H1 (cell line): ENCODE measurements around the gene PCDHA12. TPM values are rescaled to one million over a fixed set of nuclear protein-coding genes. Genes with fewer than 3 reads are reported as not detected.

Experiments used
- CTCF ChIA-PET: fragments of 300-600 bp; sonication (Branson Sonifier 250); formaldehyde crosslinking; loops from one replicate; lab custom pipeline; 2021; ENCODE audit not compliant: partially characterized antibody; lab: Charles Lee
- POLR2A ChIA-PET: fragments of 300-600 bp; sonication (Branson Sonifier 250); formaldehyde crosslinking; loops from one replicate; lab custom pipeline; 2021; ENCODE audit warnings: inconsistent platforms; ENCODE audit not compliant: partially characterized antibody; lab: Charles Lee
- DNase-seq, 2 experiments: peaks; one replicate each; pipeline versions ENCODE4 v3.0.0 to v3.0.0-alpha.2; 2010 to 2022; ENCODE audit warnings: low spot score in 2 of 2, low read depth in 1 of 2, mixed read lengths in 1 of 2
- FAIRE-seq: peaks from 2 replicates; lab custom pipeline; 2011; peaks lifted over from hg19 to GRCh38; lab: Jason Lieb, UNC
- H2AFZ ChIP-seq: 2 replicates; pipeline ENCODE4 v1.8.1; 2012; ENCODE audit warnings: low read length, inconsistent platforms
- H2AK5ac ChIP-seq: 2 replicates; pipeline ENCODE4 v1.6.1; 2013; ENCODE audit warnings: low read depth, low read length
- H2BK120ac ChIP-seq: replicated peaks from 2 replicates; pipeline ENCODE3; 2013; ENCODE audit warnings: low read depth, low read length, inconsistent platforms
- H2BK12ac ChIP-seq: 2 replicates; pipeline ENCODE4 v1.6.1; 2013; ENCODE audit warnings: low read depth, low read length
- H2BK15ac ChIP-seq: 2 replicates; pipeline ENCODE4 v1.6.1; 2013; ENCODE audit warnings: low read length
- H2BK20ac ChIP-seq: 2 replicates; pipeline ENCODE4 v1.6.1; 2013; ENCODE audit warnings: low read length
- H2BK5ac ChIP-seq: 2 replicates; pipeline ENCODE4 v1.6.1; 2013; ENCODE audit warnings: low read depth, low read length
- H3K14ac ChIP-seq: 2 replicates; pipeline ENCODE4 v1.6.1; 2013; ENCODE audit warnings: inconsistent platforms; ENCODE audit not compliant: insufficient read length
- H3K18ac ChIP-seq: 2 replicates; pipeline ENCODE4 v1.6.1; 2013; ENCODE audit warnings: low read length; ENCODE audit errors: extremely low read depth
- H3K23ac ChIP-seq: 2 replicates; pipeline ENCODE4 v1.6.1; 2013; ENCODE audit warnings: inconsistent platforms; ENCODE audit not compliant: insufficient read length
- H3K23me2 ChIP-seq: 2 replicates; pipeline ENCODE4 v1.6.1; 2013; ENCODE audit warnings: low read depth, low read length
- H3K27ac ChIP-seq: 2 replicates; pipeline ENCODE4 v1.6.1; 2011; ENCODE audit warnings: low read depth, low read length, inconsistent platforms
- H3K27me3 ChIP-seq, 4 experiments: replicated peaks in 1 of 4; 1 replicate in 1 of 4; 2 replicates in 3 of 4; pipeline versions ENCODE4 v1.6.1 to v1.8.1; 2011 to 2013; ENCODE audit warnings: low read length in 3 of 4, mild to moderate bottlenecking in 3 of 4, inconsistent platforms in 2 of 4, mixed read lengths in 2 of 4, moderate library complexity in 1 of 4; ENCODE audit not compliant: control insufficient read depth in 3 of 4, insufficient read depth in 3 of 4; ENCODE audit errors: extremely low read depth in 1 of 4
- H3K36me3 ChIP-seq, 4 experiments: 2 replicates each; pipeline versions ENCODE4 v1.6.1 to v1.8.1; 2011 to 2013; ENCODE audit warnings: mild to moderate bottlenecking in 4 of 4, low read length in 3 of 4, moderate library complexity in 2 of 4, control low read depth in 1 of 4, inconsistent platforms in 1 of 4; ENCODE audit not compliant: insufficient read depth in 4 of 4, control insufficient read depth in 2 of 4
- H3K4ac ChIP-seq: replicated peaks from 2 replicates; pipeline ENCODE3; 2013; ENCODE audit warnings: low read length, low read depth, mixed read lengths, inconsistent platforms; ENCODE audit not compliant: insufficient read length
- H3K4me1 ChIP-seq, 4 experiments: replicated peaks in 1 of 4; 1 replicate in 1 of 4; 2 replicates in 3 of 4; pipeline versions ENCODE4 v1.6.1 to v1.8.1; 2011 to 2013; ENCODE audit warnings: low read length in 3 of 4, inconsistent platforms in 2 of 4, mixed read lengths in 1 of 4; ENCODE audit not compliant: insufficient read depth in 4 of 4, control insufficient read depth in 3 of 4
- H3K4me2 ChIP-seq, 2 experiments: 2 replicates each; pipeline versions ENCODE4 v1.6.1 to v1.8.1; 2011 to 2013; ENCODE audit warnings: low read depth in 2 of 2, low read length in 2 of 2, control low read depth in 1 of 2, inconsistent platforms in 1 of 2, mild to moderate bottlenecking in 1 of 2; ENCODE audit not compliant: insufficient read depth in 1 of 2
- H3K4me3 ChIP-seq, 4 experiments: fragments of 200-600, 300-600 bp in 1 of 4; sonication (generic), shearing (Covaris generic), sonication (Bioruptor Twin) in 1 of 4; 2 replicates each; pipeline versions ENCODE4 v1.5.1 to v1.8.1; 2011 to 2016; ENCODE audit warnings: low read length in 4 of 4, low read depth in 3 of 4, control low read depth in 2 of 4, inconsistent platforms in 2 of 4, mild to moderate bottlenecking in 2 of 4, mixed read lengths in 1 of 4, moderate library complexity in 1 of 4; ENCODE audit not compliant: insufficient read depth in 2 of 4; ENCODE audit errors: extremely low read depth in 1 of 4
- H3K56ac ChIP-seq: replicated peaks from 2 replicates; pipeline ENCODE3; 2013; ENCODE audit warnings: low read depth, mild to moderate bottlenecking, mixed read lengths, low read length, inconsistent platforms; ENCODE audit not compliant: insufficient read length
- H3K79me1 ChIP-seq: 2 replicates; pipeline ENCODE4 v1.6.1; 2013; ENCODE audit warnings: low read depth, low read length, control low read depth
- H3K79me2 ChIP-seq, 2 experiments: 2 replicates each; pipeline versions ENCODE4 v1.6.1 to v1.8.1; 2012 to 2013; ENCODE audit warnings: low read length in 2 of 2, mild to moderate bottlenecking in 2 of 2, inconsistent platforms in 1 of 2; ENCODE audit not compliant: insufficient read depth in 2 of 2, control insufficient read depth in 1 of 2
- H3K9ac ChIP-seq, 4 experiments: replicated peaks in 1 of 4; 1 replicate in 1 of 4; 2 replicates in 3 of 4; pipeline versions ENCODE4 v1.6.1 to v1.8.1; 2011 to 2013; ENCODE audit warnings: low read depth in 3 of 4, low read length in 3 of 4, control low read depth in 2 of 4, mild to moderate bottlenecking in 2 of 4, moderate library complexity in 2 of 4, inconsistent platforms in 1 of 4; ENCODE audit errors: extremely low read depth in 1 of 4
- H3K9me3 ChIP-seq, 2 experiments: 2 replicates each; pipeline versions ENCODE4 v1.6.1 to v1.8.1; 2012 to 2013; ENCODE audit warnings: mild to moderate bottlenecking in 2 of 2, moderate library complexity in 2 of 2, control low read depth in 1 of 2, inconsistent platforms in 1 of 2, low read depth in 1 of 2, low read length in 1 of 2, mixed read lengths in 1 of 2; ENCODE audit not compliant: insufficient read depth in 2 of 2
- H4K20me1 ChIP-seq, 2 experiments: replicated peaks in 1 of 2; 2 replicates each; pipeline versions ENCODE3 to v1.8.1; 2011 to 2013; ENCODE audit warnings: inconsistent platforms in 2 of 2, low read length in 2 of 2, mild to moderate bottlenecking in 1 of 2; ENCODE audit not compliant: insufficient read depth in 2 of 2, control insufficient read depth in 1 of 2
- H4K5ac ChIP-seq: 2 replicates; pipeline ENCODE4 v1.6.1; 2013; ENCODE audit warnings: low read length, low read depth, mixed read lengths, inconsistent platforms; ENCODE audit not compliant: insufficient read length
- H4K8ac ChIP-seq: 2 replicates; pipeline ENCODE4 v1.8.0; 2013; ENCODE audit warnings: mild to moderate bottlenecking, moderate library complexity, low read length, inconsistent platforms; ENCODE audit not compliant: insufficient read depth; ENCODE audit errors: extremely low read depth
- H4K91ac ChIP-seq: replicated peaks from 2 replicates; pipeline ENCODE3; 2013; ENCODE audit warnings: low read length, mixed read lengths, inconsistent platforms; ENCODE audit not compliant: insufficient read length
- KDM4A ChIP-seq: IDR thresholded peaks from one replicate; pipeline ENCODE4 v1.7.1; 2012; ENCODE audit warnings: low read depth, mild to moderate bottlenecking, moderate library complexity, low read length, inconsistent platforms; ENCODE audit not compliant: severe bottlenecking
- POLR2AphosphoS5 ChIP-seq: IDR thresholded peaks from 2 replicates; pipeline ENCODE4 v1.6.1; 2011; ENCODE audit warnings: low read depth, low read length
- WGBS, 2 experiments: shearing (Covaris generic) in 1 of 2; methylation state at CpG; one replicate each; pipeline versions ENCODE4 v1.1.6 to v1.1.7; 2013 to 2015; ENCODE audit warnings: low lambda C conversion rate in 2 of 2, mixed read lengths in 2 of 2, inconsistent platforms in 1 of 2, low coverage in 1 of 2, missing lambda C conversion rate in 1 of 2; ENCODE audit not compliant: insufficient replicate concordance in 2 of 2, insufficient coverage in 1 of 2, insufficient read length in 1 of 2; ENCODE audit errors: extremely low coverage in 1 of 2, missing lambda C conversion rate in 1 of 2; 5-methylcytosine and 5-hydroxymethylcytosine counted together
- polyA plus RNA-seq, 7 experiments: library from polyadenylated mRNA; depleted of rRNA in 3 of 7; stranded (reverse) in 5 of 7; unstranded in 2 of 7; fragments of >200 nt in 5 of 7; fragments of 200-250 nt in 2 of 7; gene quantifications; 1 replicate in 5 of 7; 2 replicates in 1 of 7; 4 replicates in 1 of 7; pipeline versions ENCODE4 v1.2.1 to v1.2.3, GENCODE V29; 2011 to 2013; ENCODE audit warnings: missing spikeins in 2 of 7, mixed read lengths in 2 of 7
- total RNA-seq: library from RNA; stranded (reverse); fragmentation: NEBNext Ultra II Directional; extraction: Animal tissue kit (Norgen Biotek cat#: 25700); gene quantifications from 2 replicates; pipeline ENCODE4 v1.2.1, GENCODE V29; 2021

The PCDHA12 gene
- total and polyA plus RNA-seq, 2 of the 8 experiments (the other 6 are each of a cell fraction or from before 2014, with no cell fraction given), result 4.2 to 9.3 TPM

DNA sequence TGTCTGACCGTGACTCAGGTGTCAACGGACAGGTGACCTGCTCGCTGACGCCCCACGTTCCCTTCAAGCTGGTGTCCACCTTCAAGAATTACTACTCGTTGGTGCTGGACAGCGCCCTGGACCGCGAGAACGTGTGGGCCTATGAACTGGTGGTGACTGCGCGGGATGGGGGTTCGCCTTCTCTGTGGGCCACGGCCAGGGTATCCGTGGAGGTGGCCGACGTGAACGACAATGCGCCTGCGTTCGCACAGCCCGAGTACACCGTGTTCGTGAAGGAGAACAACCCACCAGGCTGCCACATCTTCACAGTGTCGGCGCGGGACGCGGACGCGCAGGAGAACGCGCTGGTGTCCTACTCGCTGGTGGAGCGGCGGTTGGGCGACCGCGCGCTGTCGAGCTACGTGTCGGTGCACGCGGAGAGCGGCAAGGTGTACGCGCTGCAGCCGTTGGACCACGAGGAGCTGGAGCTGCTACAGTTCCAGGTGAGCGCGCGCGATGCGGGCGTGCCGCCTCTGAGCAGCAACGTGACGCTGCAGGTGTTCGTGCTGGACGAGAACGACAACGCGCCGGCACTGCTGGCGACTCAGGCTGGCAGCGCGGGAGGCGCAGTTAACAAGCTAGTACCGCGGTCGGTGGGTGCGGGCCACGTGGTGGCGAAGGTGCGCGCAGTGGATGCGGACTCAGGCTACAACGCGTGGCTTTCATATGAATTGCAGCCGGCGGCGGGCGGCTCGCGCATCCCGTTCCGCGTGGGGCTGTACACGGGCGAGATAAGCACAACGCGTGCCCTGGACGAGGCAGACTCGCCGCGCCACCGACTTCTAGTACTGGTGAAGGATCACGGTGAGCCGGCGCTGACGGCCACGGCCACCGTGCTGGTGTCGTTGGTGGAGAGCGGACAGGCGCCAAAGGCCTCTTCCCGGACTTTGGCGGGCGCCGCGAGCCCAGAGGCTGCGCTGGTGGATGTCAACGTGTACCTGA is 4.6 kb upstream of the PCDHA12 start:
- no peak overlapping the region for H2BK5ac ChIP-seq
- no peak overlapping the region; a peak in 1 of 4 replicates for H3K4me2 ChIP-seq
- POLR2A ChIA-PET, result interaction anchor here (1.0 to 2.4 kb wide), 4 partner anchors 8 to 181 kb away, joined by 3 to 7 read pairs (median 6); partner anchors contain the start of genes PCDHA10 and PCDHB1
- H4K8ac ChIP-seq, result peak overlapping the region; percentile 16
- H2AFZ ChIP-seq, result no peak overlapping the region
- H3K23ac ChIP-seq, result no peak overlapping the region
- H3K36me3 ChIP-seq, result peaks cover 0 to 15% (median 0%) of the 10 kb centered on the region in 4 experiments; a peak in 3 of 8 replicates
- H2AK5ac ChIP-seq, result no peak overlapping the region
- H2BK20ac ChIP-seq, result no peak overlapping the region
- H3K23me2 ChIP-seq, result no peaks in the 10 kb centered on the region
- DNase-seq (no peak), FAIRE-seq (no peak)
- H4K5ac ChIP-seq, result no peak overlapping the region
- H3K18ac ChIP-seq, result no peak overlapping the region
- H2BK12ac ChIP-seq, result no peak overlapping the region
- 96% methylated on average over 91 of the region's 114 CpGs; no CpG with 5 or more reads in 1 of the 2 experiments for WGBS, 2 experiments
- H3K4me1 ChIP-seq, result no peaks in the 10 kb centered on the region; a peak in 2 of 7 replicates
- H3K14ac ChIP-seq, result no peak overlapping the region
- H3K56ac ChIP-seq, result no peak overlapping the region
- no peak overlapping the region for H3K27ac ChIP-seq
- H3K9ac ChIP-seq, result no peak overlapping the region
- peaks cover 0 to 19% of the 10 kb centered on the region in 2 experiments; a peak in 2 of 4 replicates for H3K79me2 ChIP-seq
- no peak overlapping the region for H2BK15ac ChIP-seq
- CTCF ChIA-PET, result interaction anchor here (0.8 to 9.3 kb wide), 24 partner anchors 9 to 179 kb away, joined by 3 to 141 read pairs (median 6); partner anchors contain the start of genes PCDHA10, PCDHA4, PCDHA6 and PCDHA8
- no peak overlapping the region for H3K4ac ChIP-seq
- no peak overlapping the region for H2BK120ac ChIP-seq
- H3K4me3 ChIP-seq, result no peak overlapping the region
- TF ChIP-seq POLR2AphosphoS5 (peak; percentile 26; the same call in 1 of the 2 replicates), KDM4A (no peak)
- peaks cover 0 to 13% of the 10 kb centered on the region in 2 experiments; a peak in 1 of 4 replicates for H3K9me3 ChIP-seq
- no peak overlapping the region for H4K91ac ChIP-seq
- no peaks in the 10 kb centered on the region for H3K27me3 ChIP-seq
- H3K79me1 ChIP-seq, result no peaks in the 10 kb centered on the region
- no peaks in the 10 kb centered on the region for H4K20me1 ChIP-seq
